Type B pancreatic cell (in vitro differentiated cells): Measurements from ENCODE around the gene RIN3. TPM values are rescaled to one million over a fixed set of nuclear protein-coding genes. Genes with fewer than 3 reads are reported as not detected.

Source experiments
- DNase-seq: peaks from one replicate; pipeline ENCODE4 v3.0.0; 2021; ENCODE audit warnings: mixed read lengths; ENCODE audit not compliant: unreplicated experiment; ENCODE audit errors: extremely low spot score
- H3K27ac Mint-ChIP-seq: 2 replicates; pipeline ENCODE4 v1.8.0; 2021; ENCODE audit warnings: mild to moderate bottlenecking, mixed read lengths
- H3K27me3 Mint-ChIP-seq: 2 replicates; pipeline ENCODE4 v1.8.0; 2021; ENCODE audit warnings: mixed read lengths
- H3K36me3 Mint-ChIP-seq: 2 replicates; pipeline ENCODE4 v1.8.0; 2021; ENCODE audit warnings: mixed read lengths
- H3K4me1 Mint-ChIP-seq: one replicate; pipeline ENCODE4 v1.8.0; 2021; ENCODE audit warnings: mixed read lengths; ENCODE audit not compliant: unreplicated experiment
- H3K4me3 Mint-ChIP-seq: 2 replicates; pipeline ENCODE4 v1.8.0; 2021; ENCODE audit warnings: mild to moderate bottlenecking, mixed read lengths
- H3K9me3 Mint-ChIP-seq: 2 replicates; pipeline ENCODE4 v1.8.0; 2021; ENCODE audit warnings: mixed read lengths
- total RNA-seq: library from RNA; stranded (reverse); gene quantifications from 2 replicates; pipeline ENCODE4 v1.2.1, GENCODE V29; 2021; ENCODE audit warnings: low replicate concordance
- TF ChIP-seq, protein P1 (sequence below): fragments of 200-600 bp; sonication (generic); conservative IDR thresholded peaks from 2 replicates; pipeline ENCODE4 v1.5.0; 2021; ENCODE audit warnings: antibody characterized with exemption, mild to moderate bottlenecking

Gene RIN3
- total RNA-seq, 1 donor from 2014 or later = 12.9 TPM

DNA sequence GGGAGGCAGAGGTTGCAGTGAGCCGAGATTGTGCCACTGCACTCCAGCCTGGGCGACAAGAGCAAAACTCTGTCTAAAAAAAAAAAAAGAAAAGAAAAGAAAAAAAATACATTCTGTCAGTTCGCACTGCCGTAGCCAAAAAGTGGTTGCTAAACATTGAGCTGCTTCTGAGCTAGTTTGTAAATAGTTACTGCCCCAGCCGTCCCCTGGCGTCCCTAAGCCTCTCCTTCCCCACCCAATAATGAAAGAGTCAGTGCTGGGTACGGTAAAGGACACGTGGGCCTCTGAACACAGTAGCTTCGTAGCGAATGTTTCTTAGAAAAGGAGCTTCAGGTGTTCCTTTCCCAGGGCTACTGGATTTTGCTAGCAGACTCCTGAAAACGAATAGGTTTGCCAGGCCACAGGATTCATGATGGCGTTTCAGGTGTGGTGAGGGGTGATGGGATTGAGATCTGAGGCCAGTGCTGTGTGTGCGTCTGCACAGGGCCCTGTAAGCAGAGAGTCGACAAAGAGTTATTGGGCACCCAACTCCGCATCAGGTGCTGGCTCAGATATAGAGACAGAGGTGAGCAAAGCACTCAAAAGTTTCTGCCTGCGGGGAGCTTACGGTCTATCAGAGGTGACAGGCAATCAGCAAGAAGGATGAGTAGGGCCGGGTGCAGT is 140.8 kb downstream of the RIN3 start:
- Mint-ChIP-seq H3K27me3 (no peaks in the 10 kb centered on the region), H3K4me1 (no peaks in the 10 kb centered on the region)
- TF ChIP-seq, protein P1, sequence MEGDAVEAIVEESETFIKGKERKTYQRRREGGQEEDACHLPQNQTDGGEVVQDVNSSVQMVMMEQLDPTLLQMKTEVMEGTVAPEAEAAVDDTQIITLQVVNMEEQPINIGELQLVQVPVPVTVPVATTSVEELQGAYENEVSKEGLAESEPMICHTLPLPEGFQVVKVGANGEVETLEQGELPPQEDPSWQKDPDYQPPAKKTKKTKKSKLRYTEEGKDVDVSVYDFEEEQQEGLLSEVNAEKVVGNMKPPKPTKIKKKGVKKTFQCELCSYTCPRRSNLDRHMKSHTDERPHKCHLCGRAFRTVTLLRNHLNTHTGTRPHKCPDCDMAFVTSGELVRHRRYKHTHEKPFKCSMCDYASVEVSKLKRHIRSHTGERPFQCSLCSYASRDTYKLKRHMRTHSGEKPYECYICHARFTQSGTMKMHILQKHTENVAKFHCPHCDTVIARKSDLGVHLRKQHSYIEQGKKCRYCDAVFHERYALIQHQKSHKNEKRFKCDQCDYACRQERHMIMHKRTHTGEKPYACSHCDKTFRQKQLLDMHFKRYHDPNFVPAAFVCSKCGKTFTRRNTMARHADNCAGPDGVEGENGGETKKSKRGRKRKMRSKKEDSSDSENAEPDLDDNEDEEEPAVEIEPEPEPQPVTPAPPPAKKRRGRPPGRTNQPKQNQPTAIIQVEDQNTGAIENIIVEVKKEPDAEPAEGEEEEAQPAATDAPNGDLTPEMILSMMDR = no peak

DNA sequence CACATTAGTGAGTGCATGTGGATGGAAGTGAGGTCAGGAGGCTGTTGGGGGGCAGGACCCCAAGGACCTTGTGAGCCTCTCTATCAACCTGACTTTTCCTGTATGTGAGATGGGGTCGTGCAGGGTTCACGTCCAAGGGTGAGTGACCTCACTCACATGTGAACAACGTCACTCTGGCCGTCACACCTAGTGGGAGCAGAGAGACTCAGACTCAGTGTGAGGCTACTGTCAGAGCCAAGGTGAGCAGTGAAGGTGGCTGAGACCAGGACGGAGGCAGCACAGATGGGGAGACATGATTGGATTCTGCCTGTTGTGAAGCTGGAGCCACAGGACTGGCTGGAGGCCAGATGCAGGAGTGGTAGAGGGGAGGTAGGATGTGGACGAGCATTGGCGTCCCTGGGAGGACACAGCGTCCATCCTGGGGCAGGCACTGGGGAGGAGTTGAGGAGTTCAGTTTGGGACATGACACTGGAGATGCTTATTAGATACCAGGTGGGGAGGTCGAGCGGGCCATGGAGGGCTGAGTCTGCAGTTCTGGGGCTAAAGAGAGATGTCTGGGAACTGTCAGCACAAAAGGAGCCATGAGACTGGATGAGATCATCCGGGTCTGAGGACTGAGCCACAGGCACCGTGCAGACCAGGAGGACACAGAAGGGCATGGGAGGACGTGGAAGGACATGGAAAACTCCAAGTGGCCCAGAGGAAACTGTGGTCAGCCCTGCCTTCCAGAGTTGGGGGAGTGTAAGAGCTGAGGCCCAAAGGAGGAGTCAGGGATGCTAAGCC is 142.0 kb downstream of the RIN3 start:
- Mint-ChIP-seq H3K4me1 (no peaks in the 10 kb centered on the region), H3K27me3 (no peaks in the 10 kb centered on the region), H3K4me3 (no peak overlapping the region), H3K27ac (peak overlapping the region; percentile 39), H3K9me3 (no peaks in the 10 kb centered on the region), H3K36me3 (peaks cover 5% of the 10 kb centered on the region)
- TF ChIP-seq, protein P1 = no peak
- DNase-seq = no peak

More for the DNA sequence above, 140.8 kb downstream of the RIN3 start:
- Mint-ChIP-seq H3K4me3 (no peak overlapping the region), H3K36me3 (peaks cover 5% of the 10 kb centered on the region), H3K27ac (no peak overlapping the region), H3K9me3 (no peaks in the 10 kb centered on the region)
- DNase-seq = no peak

DNA sequence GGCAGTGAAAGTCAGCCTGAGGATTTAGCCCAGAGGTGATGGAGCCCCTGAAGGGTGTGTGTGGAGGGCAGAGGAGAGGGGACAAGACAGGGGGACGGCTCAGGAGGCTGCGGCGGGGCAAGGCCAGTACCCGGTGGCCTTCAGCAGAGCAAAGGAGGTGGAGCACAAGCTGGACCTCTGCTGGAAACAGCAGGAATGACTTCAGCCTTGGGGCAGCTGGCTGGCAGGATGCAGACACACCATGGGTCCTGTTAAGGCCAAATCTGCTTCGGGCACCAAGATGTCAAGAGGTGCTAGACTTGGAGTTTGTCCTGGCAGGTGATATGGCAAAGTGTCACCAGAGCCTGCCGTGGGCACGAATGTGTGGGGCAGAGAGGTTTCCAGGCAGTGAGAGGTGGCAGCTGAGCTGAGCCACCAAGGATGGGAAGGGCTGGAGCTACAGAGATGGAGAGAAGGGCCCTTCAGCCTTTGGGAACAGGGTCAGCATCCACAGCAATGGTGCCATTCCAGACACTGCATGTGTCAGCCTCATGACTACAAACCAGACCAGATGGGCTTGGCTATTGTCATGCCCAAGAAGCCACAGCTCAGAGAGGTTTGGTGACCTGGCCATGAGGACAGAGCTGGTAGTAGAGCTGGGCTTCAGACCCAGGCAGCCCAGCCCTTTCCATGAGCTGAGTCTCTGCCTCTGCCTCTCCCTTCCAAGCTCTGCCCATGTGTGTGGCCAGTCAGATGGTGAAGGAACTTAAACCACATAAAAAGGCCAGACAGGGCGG is 142.9 kb downstream of the RIN3 start:
- H3K27ac Mint-ChIP-seq = peak overlapping the region; percentile 39
- peaks cover 5% of the 10 kb centered on the region for H3K36me3 Mint-ChIP-seq
- H3K9me3 Mint-ChIP-seq = no peaks in the 10 kb centered on the region
- H3K27me3 Mint-ChIP-seq = no peaks in the 10 kb centered on the region
- H3K4me1 Mint-ChIP-seq = no peaks in the 10 kb centered on the region
- no peak for DNase-seq
- TF ChIP-seq, protein P1 = no peak
- no peak overlapping the region for H3K4me3 Mint-ChIP-seq

DNA sequence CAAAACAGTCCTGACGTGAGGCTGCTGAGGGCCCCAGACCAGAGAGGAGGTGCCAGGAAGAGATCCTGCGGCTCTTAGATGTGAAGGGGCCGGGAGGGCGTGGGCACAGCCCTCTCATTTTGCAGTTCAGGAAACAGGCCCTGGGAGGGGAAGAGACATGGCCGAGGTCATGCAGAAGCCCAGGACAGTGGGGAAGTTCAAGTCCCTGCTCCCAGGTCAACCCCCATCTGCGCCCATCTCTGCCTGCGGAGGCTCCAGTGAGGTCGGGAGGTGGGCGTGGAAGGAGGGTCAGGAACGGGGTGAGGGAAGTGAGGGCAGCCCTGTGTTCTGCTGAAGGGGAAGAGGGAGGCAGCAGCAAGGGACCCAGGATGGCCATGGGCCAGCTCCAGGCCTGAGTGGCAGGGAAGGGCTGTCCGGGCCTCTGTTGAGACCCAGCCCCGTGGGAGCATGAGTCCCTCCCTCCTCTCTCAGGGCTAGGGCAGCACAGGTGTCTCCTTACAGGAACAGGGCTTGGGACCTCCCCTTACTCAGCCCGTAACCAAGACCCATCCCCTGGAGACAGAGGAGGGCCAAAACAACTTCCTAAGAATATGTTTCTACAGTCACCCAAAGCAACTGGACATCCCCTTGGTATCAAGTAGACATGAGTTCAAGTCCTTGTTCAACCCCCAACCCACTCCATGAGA is 144.0 kb downstream of the RIN3 start:
- Mint-ChIP-seq H3K36me3 (peaks cover 5% of the 10 kb centered on the region), H3K9me3 (no peaks in the 10 kb centered on the region), H3K4me3 (no peak overlapping the region), H3K27me3 (no peaks in the 10 kb centered on the region), H3K27ac (no peak overlapping the region), H3K4me1 (no peaks in the 10 kb centered on the region)
- no peak for DNase-seq
- TF ChIP-seq, protein P1 = no peak

DNA sequence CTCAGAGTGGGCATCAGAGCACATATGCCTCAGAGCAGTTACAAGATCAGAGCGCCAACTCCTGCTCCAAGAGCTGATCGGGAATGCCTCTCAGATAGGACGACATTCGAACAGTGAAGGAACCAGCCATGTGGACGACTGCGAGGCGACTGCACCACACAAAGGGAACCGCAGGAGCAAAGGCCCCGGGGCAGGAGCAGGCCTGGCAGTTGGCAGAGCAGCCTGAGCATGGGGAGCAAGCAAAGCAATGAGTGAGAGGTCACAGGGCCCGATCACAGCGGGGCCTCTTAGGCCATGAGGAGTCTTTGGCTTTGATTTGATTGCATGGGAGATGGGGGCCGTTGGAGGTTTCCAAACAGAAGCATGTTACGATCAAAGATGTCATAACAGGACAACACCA is 144.6 kb downstream of the RIN3 start:
- no peak for DNase-seq
- TF ChIP-seq, protein P1 = no peak
- no peaks in the 10 kb centered on the region for H3K27me3 Mint-ChIP-seq

More for the DNA sequence above, 144.6 kb downstream of the RIN3 start:
- no peaks in the 10 kb centered on the region for H3K9me3 Mint-ChIP-seq
- peaks cover 5% of the 10 kb centered on the region for H3K36me3 Mint-ChIP-seq
- no peak overlapping the region for H3K4me3 Mint-ChIP-seq
- no peaks in the 10 kb centered on the region for H3K4me1 Mint-ChIP-seq
- no peak overlapping the region for H3K27ac Mint-ChIP-seq
